OCI-LY7 (cell line): Measurements from ENCODE around the gene BCAP29. TPM values are rescaled to one million over a fixed set of nuclear protein-coding genes. Genes with fewer than 3 reads are reported as not detected.

ENCODE experiments used
- BruUV-seq: library from RNA; stranded (reverse); fragments of 400-500 nt; replicated peaks from 2 replicates; lab custom pipeline; 2021; lab: Mats Ljungman, UMichigan
- CTCF ChIA-PET: fragments of 300-600 bp; sonication (Branson Sonifier 250); formaldehyde crosslinking; loops from one replicate; lab custom pipeline; 2022; ENCODE audit warnings: antibody characterized with exemption; ENCODE audit not compliant: unreplicated experiment; lab: Charles Lee
- POLR2A ChIA-PET: fragments of 300-600 bp; sonication (Branson Sonifier 250); formaldehyde crosslinking; loops from one replicate; lab custom pipeline; 2022; ENCODE audit warnings: antibody characterized with exemption; lab: Charles Lee
- DNase-seq: peaks from one replicate; pipeline ENCODE4 v3.0.0-alpha.2; 2015; ENCODE audit warnings: low spot score
- H2AFZ ChIP-seq: fragments of 200-600 bp; sonication (generic), shearing (Covaris generic); 2 replicates; pipeline ENCODE4 v1.6.1; 2014; ENCODE audit warnings: mild to moderate bottlenecking, antibody characterized with exemption, low read length, moderate library complexity
- H3K27ac ChIP-seq: fragments of 200-600 bp; sonication (generic); 2 replicates; pipeline ENCODE4 v1.5.1; 2014; ENCODE audit warnings: mixed run types, low read depth, mild to moderate bottlenecking, moderate library complexity, low read length, inconsistent platforms; ENCODE audit not compliant: poor library complexity, severe bottlenecking
- H3K36me3 ChIP-seq: fragments of 200-600 bp; sonication (generic); 2 replicates; pipeline ENCODE4 v1.6.1; 2014; ENCODE audit warnings: mild to moderate bottlenecking, antibody characterized with exemption, low read length, moderate library complexity, mixed read lengths; ENCODE audit not compliant: insufficient read depth
- H3K4me1 ChIP-seq: fragments of 200-600 bp; sonication (generic); 2 replicates; pipeline ENCODE4 v1.5.1; 2014; ENCODE audit warnings: mild to moderate bottlenecking, low read length; ENCODE audit not compliant: insufficient read depth, poor library complexity, severe bottlenecking
- H3K4me2 ChIP-seq: fragments of 200-600 bp; sonication (generic); 2 replicates; pipeline ENCODE4 v1.6.1; 2014; ENCODE audit warnings: mild to moderate bottlenecking, low read length
- H3K4me3 ChIP-seq: fragments of 200-600 bp; sonication (generic); 2 replicates; pipeline ENCODE4 v1.5.1; 2014; ENCODE audit warnings: mild to moderate bottlenecking, low read depth, low read length; ENCODE audit not compliant: poor library complexity, severe bottlenecking
- H3K79me2 ChIP-seq: fragments of 200-600 bp; sonication (generic); 2 replicates; pipeline ENCODE4 v1.6.1; 2016; ENCODE audit warnings: low read depth, mild to moderate bottlenecking, low read length, moderate library complexity, mixed read lengths; ENCODE audit not compliant: insufficient read depth
- H3K9me2 ChIP-seq: fragments of 200-600 bp; sonication (generic); 2 replicates; pipeline ENCODE4 v1.6.1; 2016; ENCODE audit warnings: mild to moderate bottlenecking, low read length, mixed read lengths; ENCODE audit not compliant: insufficient read depth
- H3K9me3 ChIP-seq: fragments of 200-600 bp; sonication (generic); 2 replicates; pipeline ENCODE4 v1.6.1; 2014; ENCODE audit warnings: mild to moderate bottlenecking, mixed run types, low read length, mixed read lengths
- H4K20me1 ChIP-seq: fragments of 200-600 bp; sonication (generic); 2 replicates; pipeline ENCODE4 v1.6.1; 2014; ENCODE audit warnings: mild to moderate bottlenecking, antibody characterized with exemption, low read length, moderate library complexity, mixed read lengths; ENCODE audit not compliant: insufficient read depth
- CTCF ChIP-seq: fragments of 200-600 bp; sonication (generic); conservative IDR thresholded peaks from 2 replicates; pipeline ENCODE4 v1.5.1; 2014; ENCODE audit warnings: mild to moderate bottlenecking, antibody characterized with exemption, low read length, moderate library complexity, mixed read lengths
- EZH2phosphoT487 ChIP-seq: fragments of 200-600 bp; sonication (generic); IDR thresholded peaks from 2 replicates; pipeline ENCODE4 v1.6.1; 2018; ENCODE audit warnings: low read depth, borderline replicate concordance, mild to moderate bottlenecking, mixed run types, antibody characterized with exemption, low read length, moderate library complexity, mixed read lengths
- intact Hi-C: fragments of 100-400 bp; cut with micrococcal nuclease; formaldehyde crosslinking; loops from one replicate; pipeline ENCODE4 v1.10.0; 2022; ENCODE audit not compliant: unreplicated experiment
- total RNA-seq, 2 experiments: library from RNA; depleted of rRNA in 1 of 2; stranded (reverse); fragments of >200 nt in 1 of 2; shearing (Covaris generic) in 1 of 2; gene quantifications; 2 replicates each; pipeline ENCODE4 v1.2.3, GENCODE V29; 2014 to 2022

The BCAP29 gene
- total RNA-seq, 2 experiments from 2014 or later, result 18.7 to 26.3 TPM

DNA sequence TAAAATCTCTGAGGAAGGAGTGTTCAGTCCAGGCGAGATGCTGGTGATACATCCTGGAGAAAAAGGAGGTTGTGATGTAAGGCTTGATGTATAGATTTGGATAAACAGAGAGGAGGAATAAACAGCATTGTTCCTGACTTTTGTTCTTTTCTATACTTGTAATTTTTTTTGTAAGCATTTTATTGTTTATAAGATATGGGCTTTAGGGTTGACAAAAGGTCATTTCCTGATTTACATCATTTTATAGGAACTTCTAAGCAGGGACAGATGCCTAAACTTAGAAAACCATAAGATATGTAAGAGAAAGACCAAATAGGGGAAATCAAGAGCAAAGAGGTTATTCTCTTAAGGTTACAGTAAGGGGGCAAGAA, 63.9 kb downstream of the BCAP29 start:
- Histone ChIP-seq H3K4me1 (peaks cover 6% of the 10 kb centered on the region), H3K27ac (no peak overlapping the region), H3K9me2 (no peaks in the 10 kb centered on the region), H3K9me3 (no peaks in the 10 kb centered on the region), H3K36me3 (no peaks in the 10 kb centered on the region), H4K20me1 (no peaks in the 10 kb centered on the region), H3K4me2 (no peak overlapping the region), H3K79me2 (no peaks in the 10 kb centered on the region), H2AFZ (no peak overlapping the region), H3K4me3 (no peak overlapping the region)
- ChIA-PET POLR2A (no interaction called here), CTCF (no interaction called here)
- intact Hi-C loops, result no loop called here
- DNase-seq, result no peak
- BruUV-seq, result no TSS peak
- TF ChIP-seq EZH2phosphoT487 (no peak), CTCF (no peak)

DNA sequence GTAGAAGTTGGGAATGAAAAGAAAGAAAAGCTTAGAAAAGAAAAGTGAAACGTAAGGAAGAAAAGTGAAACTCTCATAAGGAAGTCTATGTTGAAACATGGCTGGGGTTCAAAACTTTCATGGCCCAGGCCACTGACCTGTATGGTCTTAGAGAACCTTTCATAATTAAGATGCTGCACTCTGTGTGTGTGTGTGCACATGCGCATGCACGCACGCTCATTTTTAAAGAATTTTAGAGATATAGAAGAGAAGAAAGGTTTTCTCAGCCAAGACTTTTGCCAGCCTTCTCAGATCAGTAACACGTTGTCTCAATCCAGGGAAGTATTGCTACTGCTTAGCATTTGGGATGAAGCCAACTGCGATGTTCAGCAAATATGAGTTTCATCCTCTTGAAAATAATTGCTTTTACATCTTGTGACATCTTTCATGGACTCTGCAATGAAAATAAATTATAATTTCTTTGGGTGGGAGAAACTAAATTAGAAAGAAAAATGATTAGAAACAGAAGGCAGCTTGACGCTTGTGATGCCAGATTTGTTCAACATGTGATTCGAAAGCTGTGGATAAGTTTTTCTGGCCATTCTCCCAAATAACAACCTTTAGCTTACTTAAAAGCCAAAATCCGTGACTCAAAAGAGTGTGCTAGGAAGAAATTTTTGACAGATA, 64.4 kb downstream of the BCAP29 start:
- Histone ChIP-seq H3K36me3 (no peaks in the 10 kb centered on the region), H3K9me3 (no peaks in the 10 kb centered on the region), H3K9me2 (no peaks in the 10 kb centered on the region), H2AFZ (no peak overlapping the region), H3K4me2 (no peak overlapping the region), H3K4me1 (peaks cover 1% of the 10 kb centered on the region), H3K4me3 (no peak overlapping the region), H4K20me1 (no peaks in the 10 kb centered on the region), H3K27ac (no peak overlapping the region), H3K79me2 (no peaks in the 10 kb centered on the region)
- ChIA-PET POLR2A (interaction anchor here (0.9 to 1.2 kb wide), 2 partner anchors 35 to 58 kb away, joined by 3 read pairs; no protein-coding TSS in a partner anchor), CTCF (no interaction called here)
- TF ChIP-seq CTCF (no peak), EZH2phosphoT487 (no peak)
- BruUV-seq, result no TSS peak
- intact Hi-C loops, result no loop called here
- DNase-seq, result no peak

- no peak overlapping the region for H2AFZ ChIP-seq
- H4K20me1 ChIP-seq, result no peaks in the 10 kb centered on the region
- no peak for DNase-seq
- H3K9me2 ChIP-seq, result no peaks in the 10 kb centered on the region
- BruUV-seq, result no TSS peak
- no peaks in the 10 kb centered on the region for H3K9me3 ChIP-seq
- CTCF ChIA-PET, result no interaction called here
- no peaks in the 10 kb centered on the region for H3K4me1 ChIP-seq
- H3K36me3 ChIP-seq, result no peaks in the 10 kb centered on the region
- POLR2A ChIA-PET, result interaction anchor here (0.7 kb wide), 1 partner anchor 133 kb away, joined by 3 read pairs; no protein-coding TSS in a partner anchor
- no peak overlapping the region for H3K4me3 ChIP-seq
- intact Hi-C loops, result no loop called here
- H3K79me2 ChIP-seq, result no peaks in the 10 kb centered on the region
- H3K4me2 ChIP-seq, result no peak overlapping the region
- no peak overlapping the region for H3K27ac ChIP-seq
- TF ChIP-seq CTCF, result no peak
- TF ChIP-seq EZH2phosphoT487, result no peak
Measured at GRCh38 chr7:107652642-107653041, 72.6 kb downstream of the BCAP29 start.
